ENCODE measurements around the gene ZNHIT2. TPM values are rescaled to one million over a fixed set of nuclear protein-coding genes. Genes with fewer than 3 reads are reported as not detected.

Gene ZNHIT2
- total RNA-seq, 1 donor from 2014 or later: 11.1 TPM

DNA sequence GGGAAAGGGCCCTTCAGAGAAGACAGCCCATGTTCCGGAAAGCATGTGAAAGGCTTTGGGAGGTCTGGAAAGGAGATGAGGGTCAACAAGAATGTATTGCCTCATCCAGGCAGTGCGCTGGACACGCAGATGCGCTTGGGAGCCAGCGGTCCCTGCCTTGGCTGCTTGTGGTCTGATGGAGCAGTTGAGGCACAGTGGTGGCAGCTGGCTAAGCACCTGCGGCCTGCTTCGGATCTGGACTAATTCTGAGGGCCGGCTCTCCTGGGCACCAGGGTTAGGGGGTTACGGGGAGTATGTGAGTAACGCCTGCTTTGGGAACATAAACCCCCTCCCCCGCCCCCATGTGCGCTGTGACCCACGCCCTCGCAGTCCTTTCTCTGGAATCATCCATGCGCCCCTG lies 10.4 kb downstream of the ZNHIT2 start:
- no peak for FAIRE-seq
- H3K36me3 ChIP-seq (ENCODE audit: control insufficient read depth, insufficient read depth, low read length): peaks cover 9% of the 10 kb centered on the region

DNA sequence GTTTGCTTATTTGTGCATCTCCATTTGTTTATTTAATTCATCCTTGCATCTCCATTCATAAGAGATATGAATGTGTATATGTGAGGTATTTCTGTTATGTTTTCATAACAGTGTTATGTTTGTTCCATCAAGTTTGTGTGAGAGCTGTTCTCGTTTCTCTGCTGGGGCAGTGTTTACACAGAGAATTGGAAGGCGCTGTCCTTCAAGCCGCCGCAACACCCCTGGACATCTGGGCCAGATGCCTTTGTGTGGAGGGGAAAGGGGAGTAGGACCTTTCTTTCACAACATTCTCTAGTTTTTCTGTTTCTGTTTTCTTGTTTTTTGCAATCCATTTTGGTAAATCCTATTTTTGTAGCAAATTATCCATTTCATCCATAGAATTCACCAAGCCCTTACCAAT lies 12.9 kb downstream of the ZNHIT2 start:
- Histone ChIP-seq H3K4me3 (ENCODE audit: low read depth, low read length) (no peak overlapping the region), H3K36me3 (ENCODE audit: control insufficient read depth, insufficient read depth, low read length) (peaks cover 6% of the 10 kb centered on the region), H3K27me3 (ENCODE audit: control insufficient read depth, insufficient read depth, low read length) (no peaks in the 10 kb centered on the region)
- DNase-seq (ENCODE audit: low read depth): no peak
- FAIRE-seq: no peak
- TF ChIP-seq, protein P1, sequence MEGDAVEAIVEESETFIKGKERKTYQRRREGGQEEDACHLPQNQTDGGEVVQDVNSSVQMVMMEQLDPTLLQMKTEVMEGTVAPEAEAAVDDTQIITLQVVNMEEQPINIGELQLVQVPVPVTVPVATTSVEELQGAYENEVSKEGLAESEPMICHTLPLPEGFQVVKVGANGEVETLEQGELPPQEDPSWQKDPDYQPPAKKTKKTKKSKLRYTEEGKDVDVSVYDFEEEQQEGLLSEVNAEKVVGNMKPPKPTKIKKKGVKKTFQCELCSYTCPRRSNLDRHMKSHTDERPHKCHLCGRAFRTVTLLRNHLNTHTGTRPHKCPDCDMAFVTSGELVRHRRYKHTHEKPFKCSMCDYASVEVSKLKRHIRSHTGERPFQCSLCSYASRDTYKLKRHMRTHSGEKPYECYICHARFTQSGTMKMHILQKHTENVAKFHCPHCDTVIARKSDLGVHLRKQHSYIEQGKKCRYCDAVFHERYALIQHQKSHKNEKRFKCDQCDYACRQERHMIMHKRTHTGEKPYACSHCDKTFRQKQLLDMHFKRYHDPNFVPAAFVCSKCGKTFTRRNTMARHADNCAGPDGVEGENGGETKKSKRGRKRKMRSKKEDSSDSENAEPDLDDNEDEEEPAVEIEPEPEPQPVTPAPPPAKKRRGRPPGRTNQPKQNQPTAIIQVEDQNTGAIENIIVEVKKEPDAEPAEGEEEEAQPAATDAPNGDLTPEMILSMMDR (IDR thresholded peaks at IDR 0.05; ENCODE audit: insufficient read depth, low read length, severe bottlenecking): no peak

More for the DNA sequence above, 10.4 kb downstream of the ZNHIT2 start:
- TF ChIP-seq, protein P1 (IDR thresholded peaks at IDR 0.05; ENCODE audit: insufficient read depth, low read length, severe bottlenecking): no peak
- Histone ChIP-seq H3K27me3 (ENCODE audit: control insufficient read depth, insufficient read depth, low read length) (no peaks in the 10 kb centered on the region), H3K4me3 (ENCODE audit: low read depth, low read length) (no peak overlapping the region)
- no peak for DNase-seq (ENCODE audit: low read depth)

DNA sequence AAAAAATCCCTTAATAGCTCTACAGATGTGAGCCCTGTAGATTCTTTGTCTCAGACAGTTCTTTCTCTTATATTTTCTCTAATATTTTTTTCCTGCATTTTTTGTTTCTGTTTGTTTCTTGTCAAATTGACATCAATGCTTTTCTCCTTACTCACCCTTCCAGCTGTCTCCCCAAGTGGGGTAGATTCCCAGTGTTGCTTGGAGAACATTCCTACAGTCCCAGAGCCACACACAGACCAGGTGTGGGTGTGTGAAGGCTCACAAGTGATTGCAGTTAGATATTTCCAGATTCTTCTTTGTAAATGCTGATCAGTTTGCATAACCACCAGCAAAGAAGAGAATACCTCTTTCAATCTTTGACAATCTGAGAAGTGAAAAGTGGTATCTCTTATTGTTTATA lies 14.0 kb downstream of the ZNHIT2 start:
- Histone ChIP-seq H3K27me3 (ENCODE audit: control insufficient read depth, insufficient read depth, low read length) (no peaks in the 10 kb centered on the region), H3K4me3 (ENCODE audit: low read depth, low read length) (no peak overlapping the region), H3K36me3 (ENCODE audit: control insufficient read depth, insufficient read depth, low read length) (peaks cover 5% of the 10 kb centered on the region)
- TF ChIP-seq, protein P1 (IDR thresholded peaks at IDR 0.05; ENCODE audit: insufficient read depth, low read length, severe bottlenecking): no peak
- FAIRE-seq (no peak), DNase-seq (ENCODE audit: low read depth) (no peak)

DNA sequence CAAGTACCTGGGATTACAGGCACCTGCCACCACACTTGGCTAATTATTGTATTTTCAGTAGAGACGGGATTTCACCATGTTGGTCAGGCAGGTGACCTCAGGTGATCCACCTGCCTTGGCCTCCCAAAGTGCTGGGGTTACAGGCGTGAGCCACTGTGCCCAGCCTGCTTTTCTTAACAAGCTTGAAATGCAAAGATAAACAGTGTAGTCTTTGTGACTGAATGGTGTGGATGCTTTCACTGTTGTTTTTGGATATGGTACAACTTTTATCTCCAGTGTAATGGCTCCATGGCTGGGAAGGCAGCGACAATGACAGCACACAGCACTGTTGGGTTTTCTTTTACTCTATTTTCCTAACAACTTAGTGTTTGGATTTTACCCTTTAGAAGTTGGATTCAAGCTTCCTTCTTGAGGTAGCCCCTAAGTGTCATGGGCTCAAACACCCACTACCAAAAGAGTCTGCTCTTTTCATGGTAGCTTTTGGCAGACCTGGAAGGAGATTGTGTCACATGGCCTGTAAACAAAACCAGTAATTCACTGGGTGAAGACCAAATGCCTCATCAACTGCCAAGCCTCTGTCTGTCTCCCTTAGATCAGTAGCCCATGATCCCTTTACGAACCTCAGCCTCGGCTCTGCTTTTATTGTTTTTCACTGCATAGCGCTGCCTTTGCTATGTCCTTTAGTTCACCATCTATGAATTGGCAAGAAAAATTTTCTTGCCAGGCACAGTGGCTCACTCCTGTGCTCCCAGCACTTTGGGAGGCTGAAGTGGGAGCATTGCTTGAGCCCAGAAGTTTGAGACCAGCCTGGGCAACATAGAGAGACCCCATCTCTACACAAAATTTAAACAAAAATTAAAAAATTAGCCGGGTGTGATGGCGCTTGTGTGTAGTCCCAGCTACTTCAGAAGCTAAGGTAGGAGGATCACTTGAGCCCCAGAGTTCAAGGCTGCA lies 15.1 kb downstream of the ZNHIT2 start:
- FAIRE-seq (peak; percentile 47), DNase-seq (ENCODE audit: low read depth) (no peak)
- Histone ChIP-seq H3K27me3 (ENCODE audit: control insufficient read depth, insufficient read depth, low read length) (no peaks in the 10 kb centered on the region), H3K36me3 (ENCODE audit: control insufficient read depth, insufficient read depth, low read length) (peaks cover 4% of the 10 kb centered on the region), H3K4me3 (ENCODE audit: low read depth, low read length) (no peak overlapping the region)
- TF ChIP-seq, protein P1 (IDR thresholded peaks at IDR 0.05; ENCODE audit: insufficient read depth, low read length, severe bottlenecking): no peak

DNA sequence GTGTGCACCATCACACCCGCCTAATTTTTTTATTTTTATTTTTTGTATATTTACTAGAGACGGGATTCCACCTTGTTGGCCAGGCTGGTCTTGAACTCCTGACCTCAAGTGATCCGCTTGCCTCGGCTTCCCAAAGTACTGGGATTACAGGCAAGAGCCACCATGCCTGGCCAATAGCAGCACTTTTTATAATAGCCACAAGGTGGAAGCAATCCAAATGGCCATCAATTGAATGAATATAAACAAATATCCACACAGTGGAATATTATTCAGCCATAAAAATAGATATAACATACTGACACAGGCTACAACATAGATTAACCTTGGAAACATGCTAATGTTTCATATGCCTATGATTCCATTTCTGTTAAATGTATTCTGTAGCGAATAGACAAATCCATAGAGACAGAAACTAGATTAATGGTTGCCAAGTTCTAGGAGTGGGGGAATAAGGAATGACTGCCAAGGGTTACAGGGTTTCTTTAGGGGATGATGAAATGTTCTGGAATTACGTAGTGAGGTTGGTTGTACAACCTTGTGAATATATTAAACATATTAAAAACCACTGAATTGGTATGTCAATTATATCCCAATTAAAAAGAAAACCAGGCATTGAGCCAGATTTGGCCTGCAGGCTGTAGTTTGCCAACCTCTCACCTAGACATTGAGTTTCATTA lies 16.7 kb downstream of the ZNHIT2 start:
- Histone ChIP-seq H3K27me3 (ENCODE audit: control insufficient read depth, insufficient read depth, low read length) (no peaks in the 10 kb centered on the region), H3K4me3 (ENCODE audit: low read depth, low read length) (no peak overlapping the region), H3K36me3 (ENCODE audit: control insufficient read depth, insufficient read depth, low read length) (peaks cover 4% of the 10 kb centered on the region)
- no peak for DNase-seq (ENCODE audit: low read depth)
- no peak for FAIRE-seq
- TF ChIP-seq, protein P1 (IDR thresholded peaks at IDR 0.05; ENCODE audit: insufficient read depth, low read length, severe bottlenecking): no peak
